ENCODE data around the gene PCTP. TPM values are rescaled to one million over a fixed set of nuclear protein-coding genes. Genes with fewer than 3 reads are reported as not detected.
A peak's percentile ranks its signal among the peaks of the same experiment; 100 is the strongest.

The PCTP gene
- total RNA-seq, 1 donor = 11.2 TPM

DNA sequence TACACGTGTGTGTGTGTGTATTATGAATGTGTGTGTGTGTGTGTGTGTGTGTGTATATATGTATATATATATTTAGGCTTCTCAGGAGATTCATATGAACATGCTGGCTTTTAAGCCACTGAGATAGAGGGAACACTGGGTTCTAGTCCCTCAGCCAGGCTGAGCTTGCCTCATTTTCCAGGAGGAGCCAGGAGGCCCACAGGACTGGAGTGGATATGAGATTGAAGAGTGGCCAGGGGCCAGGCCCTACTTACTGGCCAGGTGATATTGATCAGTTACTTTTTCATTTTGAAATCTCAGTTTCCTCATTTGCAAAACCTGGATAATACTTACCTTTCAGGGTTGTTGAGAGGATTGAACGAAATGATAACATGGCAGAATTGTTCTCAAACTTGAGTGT is 5.8 kb downstream of the PCTP start:
- no peak for DNase-seq (ENCODE audit: low read depth)
- no peak for TF ChIP-seq CTCF (IDR thresholded peaks at IDR 0.05; ENCODE audit: insufficient read depth, low read depth, low read length)
- no peak overlapping the region for H3K4me3 ChIP-seq (ENCODE audit: low read depth, low read length)

GRCh38 chr17:55757659-55758058 is 6.8 kb downstream of the PCTP start:
- no peak overlapping the region for H3K4me3 ChIP-seq (ENCODE audit: low read depth, low read length)
- TF ChIP-seq CTCF (IDR thresholded peaks at IDR 0.05; ENCODE audit: insufficient read depth, low read depth, low read length) = no peak
- no peak for DNase-seq (ENCODE audit: low read depth)

GRCh38 chr17:55758171-55758570 is 7.3 kb downstream of the PCTP start:
- DNase-seq (ENCODE audit: low read depth) = no peak
- H3K4me3 ChIP-seq (ENCODE audit: low read depth, low read length) = no peak overlapping the region
- TF ChIP-seq CTCF (IDR thresholded peaks at IDR 0.05; ENCODE audit: insufficient read depth, low read depth, low read length) = no peak

- TF ChIP-seq CTCF (IDR thresholded peaks at IDR 0.05; ENCODE audit: insufficient read depth, low read depth, low read length) = no peak
- no peak for DNase-seq (ENCODE audit: low read depth)
- H3K4me3 ChIP-seq (ENCODE audit: low read depth, low read length) = no peak overlapping the region
Observed at GRCh38 chr17:55760643-55761355, 9.9 kb downstream of the PCTP start.

- no peak for TF ChIP-seq CTCF (IDR thresholded peaks at IDR 0.05; ENCODE audit: insufficient read depth, low read depth, low read length)
- no peak overlapping the region for H3K4me3 ChIP-seq (ENCODE audit: low read depth, low read length)
- no peak for DNase-seq (ENCODE audit: low read depth)
Observed at GRCh38 chr17:55762086-55762858, 11.4 kb downstream of the PCTP start.

DNA sequence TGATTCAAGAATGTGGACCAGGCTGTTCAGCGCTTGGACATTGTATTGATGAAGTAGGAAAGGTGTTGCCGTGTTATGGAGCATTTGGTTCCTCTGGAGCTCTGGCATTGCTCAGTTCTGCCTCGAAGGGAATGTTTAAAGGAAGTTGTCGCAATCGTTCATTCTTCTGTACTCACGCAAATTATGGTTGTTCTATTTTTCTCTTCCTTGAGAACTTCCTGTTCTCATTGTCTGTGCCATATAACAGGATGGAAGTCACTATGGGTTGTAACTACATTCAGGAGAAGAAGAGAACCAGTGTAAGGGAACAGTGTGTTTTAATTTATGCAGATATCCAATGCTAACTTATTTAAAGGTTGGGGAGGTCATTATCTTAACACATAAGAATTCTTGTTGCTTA is 13.0 kb downstream of the PCTP start:
- peak; percentile 43 for DNase-seq (ENCODE audit: low read depth)
- TF ChIP-seq CTCF (IDR thresholded peaks at IDR 0.05; ENCODE audit: insufficient read depth, low read depth, low read length) = no peak
- H3K4me3 ChIP-seq (ENCODE audit: low read depth, low read length) = no peak overlapping the region
